OCI-LY1 (cell line): ENCODE results near the gene INPP5A.

Source experiments
- EZH2 ChIP-seq: fragments of 200-600 bp; sonication (generic), shearing (Covaris generic); IDR thresholded peaks from 2 replicates; pipeline ENCODE4 v1.8.0; 2017; ENCODE audit warnings: borderline replicate concordance, mixed run types, mild to moderate bottlenecking, antibody characterized with exemption, low read length, moderate library complexity, mixed read lengths
- TF ChIP-seq, protein P1 (sequence below): fragments of 200-600 bp; sonication (generic), shearing (Covaris generic); IDR thresholded peaks from 2 replicates; pipeline ENCODE4 v1.5.1; 2017; ENCODE audit warnings: mild to moderate bottlenecking, antibody characterized with exemption, low read length, moderate library complexity, mixed read lengths

DNA sequence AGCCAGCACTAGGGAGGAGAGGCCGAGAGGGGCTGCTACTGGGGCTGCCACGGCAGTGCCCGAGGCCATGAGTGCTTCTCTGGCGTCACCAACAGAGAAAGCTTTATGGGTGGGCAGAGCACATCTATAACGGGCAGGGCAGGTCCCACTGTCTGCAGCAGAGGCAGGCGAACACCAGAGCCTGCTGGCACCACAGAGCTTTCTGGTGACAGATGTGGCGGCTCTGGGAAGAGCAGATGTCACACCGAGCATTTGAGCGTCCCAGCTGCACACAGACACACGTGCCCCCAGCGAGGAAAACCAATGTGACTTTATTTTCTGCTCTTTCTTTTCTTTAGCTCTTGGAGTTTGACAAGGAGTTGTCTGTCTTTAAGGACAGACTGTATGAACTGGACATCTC, 227.8 kb downstream of the INPP5A start:
- TF ChIP-seq, protein P1, sequence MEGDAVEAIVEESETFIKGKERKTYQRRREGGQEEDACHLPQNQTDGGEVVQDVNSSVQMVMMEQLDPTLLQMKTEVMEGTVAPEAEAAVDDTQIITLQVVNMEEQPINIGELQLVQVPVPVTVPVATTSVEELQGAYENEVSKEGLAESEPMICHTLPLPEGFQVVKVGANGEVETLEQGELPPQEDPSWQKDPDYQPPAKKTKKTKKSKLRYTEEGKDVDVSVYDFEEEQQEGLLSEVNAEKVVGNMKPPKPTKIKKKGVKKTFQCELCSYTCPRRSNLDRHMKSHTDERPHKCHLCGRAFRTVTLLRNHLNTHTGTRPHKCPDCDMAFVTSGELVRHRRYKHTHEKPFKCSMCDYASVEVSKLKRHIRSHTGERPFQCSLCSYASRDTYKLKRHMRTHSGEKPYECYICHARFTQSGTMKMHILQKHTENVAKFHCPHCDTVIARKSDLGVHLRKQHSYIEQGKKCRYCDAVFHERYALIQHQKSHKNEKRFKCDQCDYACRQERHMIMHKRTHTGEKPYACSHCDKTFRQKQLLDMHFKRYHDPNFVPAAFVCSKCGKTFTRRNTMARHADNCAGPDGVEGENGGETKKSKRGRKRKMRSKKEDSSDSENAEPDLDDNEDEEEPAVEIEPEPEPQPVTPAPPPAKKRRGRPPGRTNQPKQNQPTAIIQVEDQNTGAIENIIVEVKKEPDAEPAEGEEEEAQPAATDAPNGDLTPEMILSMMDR: no peak
- TF ChIP-seq EZH2: no peak
